AG09319 (cell line): ENCODE results near the gene SMAD4.
"Not testable (repeated sequence)": the region's sequence is repeated elsewhere in the genome, so short reads cannot be mapped to it uniquely, and the experiment has no call there.

Source experiments
- DNase-seq: peaks from one replicate; pipeline ENCODE4 v3.0.0-alpha.2; 2010; ENCODE audit warnings: low read depth; ENCODE audit errors: extremely low read depth
- TF ChIP-seq, protein P1 (sequence below): IDR thresholded peaks from 2 replicates; pipeline ENCODE4 v1.5.1; 2011; ENCODE audit warnings: low read depth, mild to moderate bottlenecking, inconsistent platforms, low read length, moderate library complexity

SMAD4 gene

DNA sequence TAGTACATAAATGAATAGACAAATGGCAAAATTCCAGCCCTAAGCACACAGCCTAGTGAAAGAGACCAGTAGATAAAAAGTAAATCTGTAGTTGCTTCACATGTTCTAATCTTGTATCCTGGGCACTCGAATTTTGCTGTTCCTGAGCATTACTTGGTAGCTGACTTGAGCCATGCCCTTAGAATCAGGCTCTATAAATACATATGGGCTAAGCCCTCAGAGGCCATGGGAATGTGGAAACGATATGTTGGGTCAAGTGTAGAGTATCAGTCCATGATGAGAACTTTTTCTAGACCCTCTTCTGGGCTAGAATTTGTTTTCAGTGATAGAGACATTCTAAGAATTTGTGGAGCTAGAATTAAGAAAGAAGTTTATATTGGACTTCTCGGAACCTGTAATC, 40.3 kb upstream of the SMAD4 start:
- TF ChIP-seq, protein P1, sequence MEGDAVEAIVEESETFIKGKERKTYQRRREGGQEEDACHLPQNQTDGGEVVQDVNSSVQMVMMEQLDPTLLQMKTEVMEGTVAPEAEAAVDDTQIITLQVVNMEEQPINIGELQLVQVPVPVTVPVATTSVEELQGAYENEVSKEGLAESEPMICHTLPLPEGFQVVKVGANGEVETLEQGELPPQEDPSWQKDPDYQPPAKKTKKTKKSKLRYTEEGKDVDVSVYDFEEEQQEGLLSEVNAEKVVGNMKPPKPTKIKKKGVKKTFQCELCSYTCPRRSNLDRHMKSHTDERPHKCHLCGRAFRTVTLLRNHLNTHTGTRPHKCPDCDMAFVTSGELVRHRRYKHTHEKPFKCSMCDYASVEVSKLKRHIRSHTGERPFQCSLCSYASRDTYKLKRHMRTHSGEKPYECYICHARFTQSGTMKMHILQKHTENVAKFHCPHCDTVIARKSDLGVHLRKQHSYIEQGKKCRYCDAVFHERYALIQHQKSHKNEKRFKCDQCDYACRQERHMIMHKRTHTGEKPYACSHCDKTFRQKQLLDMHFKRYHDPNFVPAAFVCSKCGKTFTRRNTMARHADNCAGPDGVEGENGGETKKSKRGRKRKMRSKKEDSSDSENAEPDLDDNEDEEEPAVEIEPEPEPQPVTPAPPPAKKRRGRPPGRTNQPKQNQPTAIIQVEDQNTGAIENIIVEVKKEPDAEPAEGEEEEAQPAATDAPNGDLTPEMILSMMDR: no peak
- DNase-seq: no peak

DNA sequence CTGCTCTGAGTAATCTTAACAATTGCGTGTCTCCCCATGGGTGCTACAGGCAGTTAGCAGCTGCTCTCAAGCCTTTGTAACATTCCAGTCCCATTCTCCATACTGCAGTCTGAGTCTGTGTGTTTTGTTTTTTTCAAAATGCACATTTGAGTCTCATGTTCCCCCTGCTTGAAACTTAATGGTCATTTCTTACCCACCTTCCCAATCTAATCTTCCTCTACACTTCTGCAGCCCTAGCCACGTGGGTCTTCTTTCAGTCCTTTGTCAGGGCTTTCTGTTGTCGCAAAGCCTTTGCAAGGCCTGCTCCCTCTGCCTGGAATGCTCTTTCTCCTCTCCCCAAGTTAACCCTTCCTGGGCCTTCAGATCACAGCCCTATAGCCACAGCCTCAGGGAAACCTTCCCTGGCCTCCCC, 37.7 kb upstream of the SMAD4 start:
- TF ChIP-seq, protein P1: no peak
- no peak for DNase-seq

DNA sequence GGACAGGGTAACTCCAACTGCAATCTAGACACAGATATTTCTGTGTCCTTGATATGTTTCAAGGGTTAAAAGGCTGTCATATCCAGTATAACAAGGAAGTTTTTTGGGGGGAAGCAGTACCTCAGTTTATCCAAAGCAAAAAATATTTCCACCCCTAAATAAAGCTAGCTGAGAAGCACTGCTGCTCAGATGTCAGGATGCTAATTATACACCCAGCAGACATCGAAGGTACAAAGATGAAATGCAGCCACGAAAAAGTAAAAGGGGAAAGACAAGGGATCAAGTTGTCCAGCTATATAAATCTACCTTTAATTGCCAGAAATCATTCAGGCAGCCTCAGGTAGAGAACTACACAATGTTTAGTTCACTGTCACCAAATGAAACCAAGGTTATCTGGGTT, 36.0 kb upstream of the SMAD4 start:
- TF ChIP-seq, protein P1: no peak
- DNase-seq: no peak

DNA sequence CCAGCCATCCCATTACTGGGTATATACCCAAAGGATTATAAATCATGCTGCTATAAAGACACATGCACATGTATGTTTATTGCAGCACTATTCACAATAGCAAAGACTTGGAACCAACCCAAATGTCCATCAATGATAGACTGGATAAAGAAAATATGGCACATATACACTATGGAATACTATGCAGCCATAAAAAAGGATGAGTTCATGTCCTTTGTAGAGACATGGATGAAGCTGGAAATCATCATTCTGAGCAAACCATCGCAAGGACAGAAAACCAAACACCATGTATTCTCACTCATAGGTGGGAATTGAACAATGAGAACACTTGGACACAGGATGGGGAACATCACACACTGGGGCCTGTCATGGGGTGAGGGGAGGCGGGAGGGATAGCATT, 26.8 kb upstream of the SMAD4 start:
- not testable (repeated sequence) for DNase-seq

- TF ChIP-seq, protein P1: no peak
- no peak for DNase-seq
These were observed 23.8 kb upstream of the SMAD4 start for GRCh38 chr18:51006061-51006818.

GRCh38 chr18:51006948-51007789, 22.8 kb upstream of the SMAD4 start:
- no peak for DNase-seq
- TF ChIP-seq, protein P1: no peak

DNA sequence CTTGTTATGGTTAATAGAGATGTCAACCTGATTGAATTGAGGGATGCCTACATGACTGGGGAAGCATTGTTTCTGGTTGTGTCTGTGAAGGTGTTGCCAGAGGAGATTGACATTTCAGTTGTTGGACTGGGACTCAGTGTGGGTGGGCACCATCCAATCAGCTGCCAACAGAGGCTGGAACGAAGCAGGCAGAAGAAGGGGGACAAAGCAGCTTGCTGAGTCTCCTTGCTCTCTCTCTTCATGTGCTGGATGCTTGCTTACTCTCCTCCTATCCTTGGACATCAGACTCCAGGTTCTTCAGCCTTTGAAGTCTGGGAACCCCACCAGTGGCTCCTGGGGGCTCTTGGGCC, 22.2 kb upstream of the SMAD4 start:
- TF ChIP-seq, protein P1: no peak
- DNase-seq: no peak
